ENCODE results near the gene AQP9. TPM values are rescaled to one million over a fixed set of nuclear protein-coding genes. Genes with fewer than 3 reads are reported as not detected.

AQP9 gene, protein sequence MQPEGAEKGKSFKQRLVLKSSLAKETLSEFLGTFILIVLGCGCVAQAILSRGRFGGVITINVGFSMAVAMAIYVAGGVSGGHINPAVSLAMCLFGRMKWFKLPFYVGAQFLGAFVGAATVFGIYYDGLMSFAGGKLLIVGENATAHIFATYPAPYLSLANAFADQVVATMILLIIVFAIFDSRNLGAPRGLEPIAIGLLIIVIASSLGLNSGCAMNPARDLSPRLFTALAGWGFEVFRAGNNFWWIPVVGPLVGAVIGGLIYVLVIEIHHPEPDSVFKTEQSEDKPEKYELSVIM
- total RNA-seq = 100 to 1,000 TPM in 1 of 4 donors, 1 to 10 TPM in 3; 2.1 to 119 (median 3.5) TPM

DNA sequence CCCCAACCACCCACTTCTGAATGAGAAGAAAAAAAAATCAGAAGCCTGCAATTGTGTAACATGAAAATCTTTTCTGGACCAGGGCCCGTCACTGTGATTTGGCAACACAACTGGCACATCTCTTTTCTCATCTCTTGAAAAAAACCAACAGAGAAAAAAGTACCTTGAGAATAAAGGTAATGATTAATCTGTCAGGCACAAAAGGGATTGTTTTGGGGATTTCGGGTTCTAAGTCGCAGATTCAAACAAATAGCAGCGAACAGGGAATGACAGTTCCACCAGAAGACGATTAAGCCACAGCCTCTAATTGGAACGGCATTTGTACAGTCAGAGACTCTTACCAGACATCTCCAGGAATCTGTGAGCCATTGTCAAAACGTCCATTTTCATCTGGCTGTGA is at the start of gene AQP9:
Gene AQP9 (plus strand): TSS at position 276 of the 400 bp plus-strand sequence. CDS start 185 bp downstream, outside the sequence.
- TF ChIP-seq, protein P1, sequence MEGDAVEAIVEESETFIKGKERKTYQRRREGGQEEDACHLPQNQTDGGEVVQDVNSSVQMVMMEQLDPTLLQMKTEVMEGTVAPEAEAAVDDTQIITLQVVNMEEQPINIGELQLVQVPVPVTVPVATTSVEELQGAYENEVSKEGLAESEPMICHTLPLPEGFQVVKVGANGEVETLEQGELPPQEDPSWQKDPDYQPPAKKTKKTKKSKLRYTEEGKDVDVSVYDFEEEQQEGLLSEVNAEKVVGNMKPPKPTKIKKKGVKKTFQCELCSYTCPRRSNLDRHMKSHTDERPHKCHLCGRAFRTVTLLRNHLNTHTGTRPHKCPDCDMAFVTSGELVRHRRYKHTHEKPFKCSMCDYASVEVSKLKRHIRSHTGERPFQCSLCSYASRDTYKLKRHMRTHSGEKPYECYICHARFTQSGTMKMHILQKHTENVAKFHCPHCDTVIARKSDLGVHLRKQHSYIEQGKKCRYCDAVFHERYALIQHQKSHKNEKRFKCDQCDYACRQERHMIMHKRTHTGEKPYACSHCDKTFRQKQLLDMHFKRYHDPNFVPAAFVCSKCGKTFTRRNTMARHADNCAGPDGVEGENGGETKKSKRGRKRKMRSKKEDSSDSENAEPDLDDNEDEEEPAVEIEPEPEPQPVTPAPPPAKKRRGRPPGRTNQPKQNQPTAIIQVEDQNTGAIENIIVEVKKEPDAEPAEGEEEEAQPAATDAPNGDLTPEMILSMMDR (IDR thresholded peaks at IDR 0.05; ENCODE audit: low read depth) = no peak

DNA sequence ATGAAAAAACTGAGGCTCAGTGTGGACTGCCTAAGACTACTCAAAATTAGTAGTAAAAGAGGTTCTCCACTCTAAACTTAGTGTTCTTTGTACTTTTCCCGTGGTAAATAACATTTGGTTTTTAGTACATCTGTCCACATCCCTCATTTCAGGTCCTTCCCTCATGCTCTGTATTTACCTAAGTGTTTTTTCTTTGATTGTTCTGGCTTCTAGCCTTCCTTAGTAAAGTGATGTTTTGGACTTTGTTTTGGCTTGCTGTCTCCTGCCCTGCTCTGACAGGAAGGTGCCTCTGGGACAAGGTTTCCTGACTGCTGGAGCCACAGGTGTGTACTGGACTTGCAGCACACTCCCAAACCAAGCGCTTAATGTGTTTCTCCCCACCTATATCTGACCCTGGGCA is 42.8 kb upstream of the AQP9 start:
- TF ChIP-seq, protein P1 (IDR thresholded peaks at IDR 0.05; ENCODE audit: low read depth) = no peak

DNA sequence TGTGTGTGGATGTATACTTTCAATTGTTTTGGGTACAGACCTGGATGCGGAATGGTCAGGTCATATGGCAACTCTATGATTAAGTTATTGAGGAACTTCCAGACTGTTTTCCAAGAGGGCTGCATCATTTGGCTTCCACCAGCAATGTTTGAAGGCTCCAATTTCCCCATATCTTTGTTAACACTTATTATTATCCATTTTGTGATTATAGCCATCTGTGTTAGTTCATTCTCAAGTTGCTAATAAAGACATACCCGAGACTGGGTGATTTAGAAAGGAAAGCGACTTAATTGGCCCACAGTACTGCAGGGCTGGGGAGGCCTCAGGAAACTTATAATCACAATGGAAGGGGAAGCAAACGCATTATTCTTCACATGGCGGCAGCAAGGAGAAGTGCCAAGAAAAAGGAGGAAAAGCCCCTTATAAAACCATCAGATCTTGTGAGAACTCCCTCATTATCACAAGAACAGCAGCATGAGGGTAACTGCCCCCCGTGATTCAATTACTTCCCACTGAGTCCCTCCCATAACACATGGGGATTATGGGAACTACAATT is 41.6 kb upstream of the AQP9 start:
- TF ChIP-seq, protein P1 (IDR thresholded peaks at IDR 0.05; ENCODE audit: low read depth) = no peak

DNA sequence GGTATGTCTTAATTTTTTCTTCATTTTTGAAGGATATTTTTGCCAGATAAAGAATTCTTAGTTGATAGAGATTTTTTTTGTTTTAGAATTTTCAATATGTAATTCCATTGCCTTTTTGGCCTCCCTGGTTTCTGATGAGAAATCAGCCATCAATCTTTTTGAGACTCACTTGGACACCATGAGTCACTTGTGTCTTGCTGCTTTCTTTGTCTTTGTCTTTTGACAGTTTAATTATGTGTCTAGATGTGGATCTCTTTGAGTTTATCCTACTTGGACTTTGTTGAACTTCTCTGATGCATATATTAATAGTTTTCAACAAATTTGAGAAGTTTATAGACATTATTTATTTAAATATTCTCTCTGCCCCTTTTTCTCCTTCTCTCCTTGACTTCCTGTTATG is 34.7 kb upstream of the AQP9 start:
- TF ChIP-seq, protein P1 (IDR thresholded peaks at IDR 0.05; ENCODE audit: low read depth) = no peak

DNA sequence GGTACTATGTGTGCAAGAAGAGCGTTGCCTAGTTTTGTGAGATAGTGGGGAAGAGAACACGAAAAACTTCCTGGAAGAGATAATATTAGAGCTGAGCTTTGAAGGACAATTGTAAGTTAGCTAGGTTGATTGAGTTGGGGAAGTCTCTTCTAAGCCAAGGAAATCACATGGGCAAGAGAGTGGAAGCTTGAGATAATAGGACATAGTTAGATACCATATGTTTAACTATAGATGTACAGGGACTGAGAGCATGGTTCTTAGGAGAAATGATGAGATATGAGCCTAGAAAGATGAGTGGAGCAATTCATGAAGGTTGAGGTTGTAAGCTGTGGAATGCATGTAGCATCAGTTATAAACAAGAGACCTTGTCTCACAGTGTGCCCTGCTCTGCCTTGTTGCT is 30.1 kb upstream of the AQP9 start:
- TF ChIP-seq, protein P1 (IDR thresholded peaks at IDR 0.05; ENCODE audit: low read depth) = no peak

DNA sequence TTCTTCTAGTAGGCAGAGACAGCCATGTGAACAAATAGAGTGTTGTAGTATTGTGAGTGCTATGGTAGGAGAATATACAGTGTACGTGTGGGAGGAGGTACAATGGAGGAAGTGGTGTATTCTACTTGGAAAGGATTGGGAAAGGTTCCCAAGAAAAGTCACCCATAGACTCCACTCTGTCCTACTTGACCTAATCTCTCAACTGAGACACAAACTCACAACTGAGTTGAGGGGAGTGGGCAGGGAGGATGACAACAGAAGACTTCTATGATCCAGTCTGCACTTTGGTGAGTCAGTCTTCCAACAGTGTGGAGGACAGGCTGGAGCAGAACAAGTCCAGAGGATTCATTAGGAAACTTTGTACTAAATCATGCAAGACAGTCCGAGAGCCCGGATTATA is 28.8 kb upstream of the AQP9 start:
- TF ChIP-seq, protein P1 (IDR thresholded peaks at IDR 0.05; ENCODE audit: low read depth) = no peak

DNA sequence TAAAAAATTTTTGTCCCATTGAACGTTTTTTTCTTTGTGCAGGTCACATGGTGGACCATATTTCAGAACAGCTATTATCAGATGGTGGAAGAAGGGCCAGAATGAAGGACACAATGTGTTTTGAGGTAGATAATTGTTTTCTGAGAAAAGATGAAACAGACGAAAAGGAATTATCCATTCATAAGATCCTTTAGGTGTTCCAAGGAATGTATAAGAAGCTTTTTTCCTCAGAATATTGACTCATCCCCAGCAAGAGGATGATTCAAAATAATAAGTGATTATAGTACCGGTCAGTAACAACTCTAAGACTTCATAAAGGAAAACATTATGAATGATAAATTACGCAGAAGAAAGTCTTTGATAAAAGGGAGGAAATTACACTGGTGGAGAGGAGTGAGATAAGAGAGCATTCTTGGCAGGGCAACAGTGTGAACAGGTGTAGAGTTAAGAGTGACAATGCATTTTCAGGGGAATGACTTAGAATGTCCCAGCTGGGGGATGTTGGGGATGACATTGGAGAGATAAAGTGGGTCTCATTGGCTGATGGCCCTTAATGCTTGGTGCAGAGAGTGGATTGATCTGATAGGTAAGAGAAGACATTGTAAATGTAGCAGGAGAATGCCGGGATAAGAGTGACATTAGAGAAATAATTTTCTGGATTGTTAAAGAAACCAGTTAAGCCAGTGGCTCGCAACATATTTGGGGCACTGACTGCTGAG is 27.0 kb upstream of the AQP9 start:
- TF ChIP-seq, protein P1 (IDR thresholded peaks at IDR 0.05; ENCODE audit: low read depth) = no peak
